Heart left ventricle (tissue), 16 donors: ENCODE results near the gene GABRR1. TPM values are rescaled to one million over a fixed set of nuclear protein-coding genes. Genes with fewer than 3 reads are reported as not detected.

ENCODE experiments used
- ATAC-seq, 4 donors: fragments of 200-7000 bp; cut with Tn5 transposase; one replicate each; pipeline ENCODE4 v1.9.1; 2020 to 2022; ENCODE audit warnings: moderate library complexity in 4 of 4, mild to moderate bottlenecking in 3 of 4, moderate number of reproducible peaks in 1 of 4
- DNase-seq, 5 donors: peaks; one replicate each; pipeline ENCODE4 v3.0.0-alpha.2; 2020
- H3K27ac ChIP-seq, 12 donors: fragments of 200-600 bp; sonication (generic) in 4 of 12; one replicate each; pipeline versions ENCODE4 v1.5.0 to v1.8.0; 2016 to 2022; ENCODE audit warnings: mild to moderate bottlenecking in 2 of 12
- H3K27me3 ChIP-seq, 9 donors: fragments of 200-600 bp; sonication (generic) in 2 of 9; one replicate each; pipeline versions ENCODE4 v1.5.1 to v1.8.0; 2016 to 2022; ENCODE audit warnings: mild to moderate bottlenecking in 3 of 9
- H3K36me3 ChIP-seq, 9 donors: fragments of 200-600 bp; sonication (generic) in 2 of 9; one replicate each; pipeline versions ENCODE4 v1.5.0 to v1.8.0; 2018 to 2022; ENCODE audit warnings: mild to moderate bottlenecking in 2 of 9
- H3K4me1 ChIP-seq, 12 donors: fragments of 200-600 bp; sonication (generic) in 4 of 12; one replicate each; pipeline versions ENCODE4 v1.5.0 to v1.8.0; 2016 to 2022; ENCODE audit warnings: mild to moderate bottlenecking in 3 of 12
- H3K4me3 ChIP-seq, 12 donors: fragments of 200-600 bp; sonication (generic) in 4 of 12; one replicate each; pipeline versions ENCODE4 v1.5.0 to v1.8.0; 2017 to 2022; ENCODE audit warnings: mild to moderate bottlenecking in 9 of 12, moderate library complexity in 4 of 12
- H3K9me3 ChIP-seq, 12 donors: fragments of 200-600 bp; sonication (generic) in 4 of 12; one replicate each; pipeline versions ENCODE4 v1.5.0 to v1.8.0; 2016 to 2022; ENCODE audit warnings: mild to moderate bottlenecking in 1 of 12
- CTCF ChIP-seq, 12 donors: fragments of 200-600 bp; sonication (generic) in 4 of 12; IDR thresholded peaks; one replicate each; pipeline versions ENCODE4 v1.5.0 to v1.8.0; 2018 to 2022; ENCODE audit warnings: antibody characterized with exemption in 12 of 12, mild to moderate bottlenecking in 5 of 12
- POLR2A ChIP-seq, 2 donors: fragments of 450-650 bp; IDR thresholded peaks; one replicate each; pipeline ENCODE4 v1.6.1; 2017; ENCODE audit warnings: antibody characterized with exemption in 2 of 2, mild to moderate bottlenecking in 2 of 2, moderate library complexity in 2 of 2
- WGBS, 4 donors: extraction: QIAGEN DNeasy Blood & Tissue Kit in 2 of 4; methylation state at CpG; one replicate each; pipeline versions ENCODE4 v1.1.5 to v1.1.7; 2013 to 2018; 5-methylcytosine and 5-hydroxymethylcytosine counted together
- intact Hi-C, 10 donors: fragments of 100-400 bp; cut with DNase I; formaldehyde crosslinking; loops; one replicate each; pipeline versions ENCODE4 v1.11.1 to v1.14.2; 2022
- polyA plus RNA-seq, 2 donors: library from polyadenylated mRNA; stranded (reverse); fragments of 200-250 nt; gene quantifications; one replicate each; pipeline ENCODE4 v1.2.3, GENCODE V29; 2013
- total RNA-seq, 9 donors: library from RNA; depleted of rRNA in 2 of 9; stranded (reverse); fragments of >200 nt in 2 of 9; fragmentation: NEBNext Ultra II Directional in 3 of 9; extraction: Animal tissue kit (Norgen Biotek cat#: 25700) in 3 of 9; gene quantifications; one replicate each; pipeline versions ENCODE4 v1.1.0 to v1.2.4, GENCODE V29; 2016 to 2023
- donor health status: ischemic (EF 13 %, LVEDD 7.1; RV severe dilation, severe dysfunction).
- donor health status: healthy with polysubstance abuse.
- donor health status: DM: no; HTN: yes; CAD: no.
- donor health status: DM: no; HTN: no; CAD: no.
- donor health status: ischemic (EF 25% LVEDD 6.9; RV normal size, moderate dysfunction).
- donor health status: ischemic (EF 25% LVEDD 5.7; RV mildly dilated, moderate dysfunction).
- donor health status: healthy.
- donor health status: DM: yes; HTN: yes; CAD: no.
- donor health status: ischemic (EF 35%, LVEDD 5.7; RV mildly dilated, moderate dysfunction).
- donor health status: nonischemic (EF 11% LVEDD 7.7; RV severe dilation, severe dysfunction).
- donor health status: DM: yes; HTN: yes; CAD: no.
- donor health status: PGD.
- donor health status: ischemic (EF 29% LVEDD 5.4; RV normal size, mild dysfunction).
- donor health status: nonischemic (EF 23%, LVEDD 6.1; RV moderate dilation, normal function).

GABRR1 gene
- total and polyA plus RNA-seq, 11 donors = not detected

- 44 to 61% (median 58%) methylated on average over 5 of the region's 5 CpGs for WGBS, 4 donors
- Histone ChIP-seq H3K27ac (no peak overlapping the region), H3K9me3 (no peaks in the 10 kb centered on the region), H3K36me3 (no peaks in the 10 kb centered on the region), H3K4me1 (peaks cover 0 to 6% (median 1%) of the 10 kb centered on the region in 12 donors), H3K27me3 (no peaks in the 10 kb centered on the region), H3K4me3 (no peak overlapping the region)
- intact Hi-C loops = no loop called here
- ATAC-seq (no peak), DNase-seq (no peak)
- TF ChIP-seq POLR2A (IDR thresholded peaks at IDR 0.05) (no peak), CTCF (IDR thresholded peaks at IDR 0.05) (no peak)
Observed at GRCh38 chr6:89212472-89212871, 4.7 kb downstream of the GABRR1 start.

- no peak overlapping the region for H3K27ac ChIP-seq
- H3K36me3 ChIP-seq = no peaks in the 10 kb centered on the region
- H3K27me3 ChIP-seq = no peaks in the 10 kb centered on the region
- DNase-seq = no peak
- no peak overlapping the region for H3K4me3 ChIP-seq
- intact Hi-C loops = no loop called here
- no peaks in the 10 kb centered on the region for H3K9me3 ChIP-seq
- no peaks in the 10 kb centered on the region for H3K4me1 ChIP-seq
- TF ChIP-seq POLR2A (IDR thresholded peaks at IDR 0.05) = no peak
- TF ChIP-seq CTCF (IDR thresholded peaks at IDR 0.05) = no peak
- 89 to 95% (median 94%) methylated on average over 6 of the region's 6 CpGs for WGBS, 4 donors
- ATAC-seq = no peak
Observed at GRCh38 chr6:89209457-89209856, 7.7 kb downstream of the GABRR1 start.

- Histone ChIP-seq H3K27ac (no peak overlapping the region), H3K4me1 (no peaks in the 10 kb centered on the region), H3K4me3 (no peak overlapping the region), H3K27me3 (peaks cover 0 to 3% (median 0%) of the 10 kb centered on the region in 9 donors), H3K9me3 (no peaks in the 10 kb centered on the region), H3K36me3 (no peaks in the 10 kb centered on the region)
- ATAC-seq (no peak), DNase-seq (no peak)
- intact Hi-C loops = no loop called here
- WGBS, 4 donors = 53 to 83% (median 64%) methylated on average over 3 to 4 of the region's 4 CpGs
- TF ChIP-seq CTCF (IDR thresholded peaks at IDR 0.05) (no peak), POLR2A (IDR thresholded peaks at IDR 0.05) (no peak)
Observed at GRCh38 chr6:89208551-89208950, 8.6 kb downstream of the GABRR1 start.

- H3K4me1 ChIP-seq = no peaks in the 10 kb centered on the region
- no peak overlapping the region for H3K27ac ChIP-seq
- H3K4me3 ChIP-seq = no peak overlapping the region
- WGBS, 4 donors = 66 to 78% (median 76%) methylated on average over 4 of the region's 4 CpGs
- H3K36me3 ChIP-seq = no peaks in the 10 kb centered on the region
- TF ChIP-seq CTCF (IDR thresholded peaks at IDR 0.05) (no peak), POLR2A (IDR thresholded peaks at IDR 0.05) (no peak)
- intact Hi-C loops = no loop called here
- ATAC-seq (no peak), DNase-seq (no peak)
- H3K9me3 ChIP-seq = no peaks in the 10 kb centered on the region
- H3K27me3 ChIP-seq = peaks cover 0 to 3% (median 0%) of the 10 kb centered on the region in 9 donors
Observed at GRCh38 chr6:89205819-89206218, 11.3 kb downstream of the GABRR1 start.
